Suprapubic skin (tissue), 4 donors: ENCODE results near the gene PVR.

Experiments
- EP300 ChIP-seq: sonication (generic); formaldehyde crosslinking; IDR thresholded peaks from one replicate; pipeline ENCODE4 v1.6.1; 2017; ENCODE audit warnings: antibody characterized with exemption
- POLR2AphosphoS5 ChIP-seq, 3 donors: sonication (generic); formaldehyde crosslinking; IDR thresholded peaks; one replicate each; pipeline ENCODE4 v1.6.1; 2017; ENCODE audit warnings: antibody characterized with exemption in 3 of 3
- TF ChIP-seq, protein P1 (sequence below), 2 donors: fragments of 200-600 bp in 1 of 2; fragments of 450-650 bp in 1 of 2; sonication (generic) in 1 of 2; IDR thresholded peaks; one replicate each; pipeline ENCODE4 v1.5.1; 2016 to 2019; ENCODE audit warnings: antibody characterized with exemption in 2 of 2, mild to moderate bottlenecking in 1 of 2, moderate library complexity in 1 of 2

DNA sequence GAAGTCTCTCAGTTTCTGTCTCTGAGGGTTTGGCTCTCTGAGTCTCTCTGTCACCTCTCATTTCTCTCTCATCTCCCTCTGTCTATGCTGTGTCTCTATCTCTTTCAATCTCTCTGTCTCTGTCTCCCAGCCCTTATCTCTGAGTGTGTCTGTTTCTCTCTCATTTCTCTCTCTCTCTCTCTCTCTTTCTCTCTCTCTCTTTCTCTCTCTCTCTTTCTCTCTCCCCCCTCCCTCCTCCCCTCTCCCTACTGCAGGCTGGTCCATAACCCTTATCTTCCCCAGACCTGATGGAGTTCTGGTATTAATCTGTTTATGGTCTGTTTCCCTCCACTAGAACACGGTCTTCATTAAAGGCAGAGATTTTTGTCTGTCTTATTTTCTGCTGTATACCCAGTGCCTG, 1.3 kb upstream of the PVR start:
- TF ChIP-seq, protein P1, sequence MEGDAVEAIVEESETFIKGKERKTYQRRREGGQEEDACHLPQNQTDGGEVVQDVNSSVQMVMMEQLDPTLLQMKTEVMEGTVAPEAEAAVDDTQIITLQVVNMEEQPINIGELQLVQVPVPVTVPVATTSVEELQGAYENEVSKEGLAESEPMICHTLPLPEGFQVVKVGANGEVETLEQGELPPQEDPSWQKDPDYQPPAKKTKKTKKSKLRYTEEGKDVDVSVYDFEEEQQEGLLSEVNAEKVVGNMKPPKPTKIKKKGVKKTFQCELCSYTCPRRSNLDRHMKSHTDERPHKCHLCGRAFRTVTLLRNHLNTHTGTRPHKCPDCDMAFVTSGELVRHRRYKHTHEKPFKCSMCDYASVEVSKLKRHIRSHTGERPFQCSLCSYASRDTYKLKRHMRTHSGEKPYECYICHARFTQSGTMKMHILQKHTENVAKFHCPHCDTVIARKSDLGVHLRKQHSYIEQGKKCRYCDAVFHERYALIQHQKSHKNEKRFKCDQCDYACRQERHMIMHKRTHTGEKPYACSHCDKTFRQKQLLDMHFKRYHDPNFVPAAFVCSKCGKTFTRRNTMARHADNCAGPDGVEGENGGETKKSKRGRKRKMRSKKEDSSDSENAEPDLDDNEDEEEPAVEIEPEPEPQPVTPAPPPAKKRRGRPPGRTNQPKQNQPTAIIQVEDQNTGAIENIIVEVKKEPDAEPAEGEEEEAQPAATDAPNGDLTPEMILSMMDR (IDR thresholded peaks at IDR 0.05), result no peak
- no peak for TF ChIP-seq EP300
- no peak for TF ChIP-seq POLR2AphosphoS5 (IDR thresholded peaks at IDR 0.05)
